WTC11 (cell line): ENCODE measurements around the gene TIMMDC1. TPM values are rescaled to one million over a fixed set of nuclear protein-coding genes. Genes with fewer than 3 reads are reported as not detected.
"Not testable (repeated sequence)": the region's sequence is repeated elsewhere in the genome, so short reads cannot be mapped to it uniquely, and the experiment has no call there.

ENCODE experiments used
- ATAC-seq: fragments of 200-7000 bp; cut with Tn5 transposase; 2 replicates; pipeline ENCODE4 v1.10.0; 2021; ENCODE audit warnings: mild to moderate bottlenecking, moderate library complexity
- CTCF ChIA-PET: fragments of 300-600 bp; sonication (Branson Sonifier 250); formaldehyde crosslinking; loops from one replicate; lab custom pipeline; 2021; ENCODE audit warnings: antibody characterized with exemption; lab: Charles Lee
- POLR2A ChIA-PET: fragments of 350-600 bp; sonication (Branson Sonifier 250); formaldehyde crosslinking; loops from one replicate; lab custom pipeline; 2021; ENCODE audit warnings: antibody characterized with exemption; lab: Charles Lee
- DNase-seq: peaks from one replicate; pipeline ENCODE4 v3.0.0; 2021; ENCODE audit warnings: low spot score
- H3K27ac Mint-ChIP-seq: 2 replicates; pipeline ENCODE4 v1.8.0; 2021; ENCODE audit warnings: mixed read lengths
- H3K27me3 Mint-ChIP-seq: 2 replicates; pipeline ENCODE4 v1.8.0; 2021; ENCODE audit warnings: low read depth, mild to moderate bottlenecking, moderate library complexity, mixed read lengths
- H3K36me3 Mint-ChIP-seq: 2 replicates; pipeline ENCODE4 v1.8.0; 2021; ENCODE audit warnings: mixed read lengths
- H3K4me1 Mint-ChIP-seq: 2 replicates; pipeline ENCODE4 v1.8.0; 2022; ENCODE audit warnings: mixed read lengths
- H3K4me3 Mint-ChIP-seq: 2 replicates; pipeline ENCODE4 v1.8.0; 2021; ENCODE audit warnings: mild to moderate bottlenecking, moderate library complexity, mixed read lengths
- H3K9me3 Mint-ChIP-seq: 2 replicates; pipeline ENCODE4 v1.8.0; 2021; ENCODE audit warnings: mixed read lengths
- ATF1 ChIP-seq: sonication (generic); formaldehyde crosslinking; IDR thresholded peaks from 2 replicates; pipeline ENCODE4 v1.8.1; 2023; ENCODE audit warnings: mild to moderate bottlenecking, moderate library complexity, missing genetic modification reagents
- CREB1 ChIP-seq: sonication (generic); formaldehyde crosslinking; IDR thresholded peaks from 2 replicates; pipeline ENCODE4 v1.8.0; 2023; ENCODE audit warnings: mild to moderate bottlenecking, missing genetic modification reagents
- GABPB1 ChIP-seq: sonication (generic); formaldehyde crosslinking; IDR thresholded peaks from 2 replicates; pipeline ENCODE4 v1.8.1; 2023; ENCODE audit warnings: mild to moderate bottlenecking, missing genetic modification reagents
- GTF2I ChIP-seq: fragments of 250-450 bp; sonication (Bioruptor Pico); conservative IDR thresholded peaks from 2 replicates; pipeline ENCODE4 v1.4.0; 2021; ENCODE audit warnings: mild to moderate bottlenecking
- SMAD3 ChIP-seq: sonication (generic); formaldehyde crosslinking; IDR thresholded peaks from 2 replicates; pipeline ENCODE4 v1.8.0; 2022; ENCODE audit warnings: missing genetic modification reagents, mild to moderate bottlenecking, borderline replicate concordance
- TCF7 ChIP-seq: sonication (generic); formaldehyde crosslinking; IDR thresholded peaks from 2 replicates; pipeline ENCODE4 v1.8.0; 2022; ENCODE audit warnings: mild to moderate bottlenecking, low read depth, missing genetic modification reagents, moderate library complexity
- ZBTB21 ChIP-seq: sonication (generic); formaldehyde crosslinking; IDR thresholded peaks from 2 replicates; pipeline ENCODE4 v1.8.1; 2023; ENCODE audit warnings: mild to moderate bottlenecking, missing genetic modification reagents, borderline replicate concordance
- ZNF232 ChIP-seq: sonication (generic); formaldehyde crosslinking; IDR thresholded peaks from 2 replicates; pipeline ENCODE4 v1.8.0; 2022; ENCODE audit warnings: mild to moderate bottlenecking, missing genetic modification reagents
- ZNF425 ChIP-seq: fragments of 250-450 bp; sonication (Bioruptor Pico); conservative IDR thresholded peaks from 2 replicates; pipeline ENCODE4 v1.9.0; 2021; ENCODE audit warnings: mild to moderate bottlenecking
- ZSCAN18 ChIP-seq: fragments of 250-450 bp; sonication (Bioruptor Pico); IDR thresholded peaks from 2 replicates; pipeline ENCODE4 v2.1.2; 2022; ENCODE audit warnings: mild to moderate bottlenecking, moderate library complexity
- total RNA-seq: library from RNA; stranded (reverse); gene quantifications from 3 replicates; pipeline ENCODE4 v1.2.3, GENCODE V29; 2021
- TF ChIP-seq, protein P1 (sequence below): sonication (generic); formaldehyde crosslinking; IDR thresholded peaks from 2 replicates; pipeline ENCODE4 v1.8.0; 2022; ENCODE audit warnings: missing genetic modification reagents
- TF ChIP-seq, protein P2 (sequence below): sonication (generic); formaldehyde crosslinking; IDR thresholded peaks from 2 replicates; pipeline ENCODE4 v1.8.0; 2023; ENCODE audit warnings: mild to moderate bottlenecking, missing genetic modification reagents
- TF ChIP-seq, protein P3 (sequence below): sonication (generic); formaldehyde crosslinking; IDR thresholded peaks from 2 replicates; pipeline ENCODE4 v1.8.1; 2022; ENCODE audit warnings: low read depth, mild to moderate bottlenecking, moderate library complexity, missing genetic modification reagents, borderline replicate concordance
- TF ChIP-seq, protein P4 (sequence below): sonication (generic); formaldehyde crosslinking; conservative IDR thresholded peaks from 2 replicates; pipeline ENCODE4 v1.8.1; 2022; ENCODE audit warnings: mild to moderate bottlenecking, missing genetic modification reagents
- TF ChIP-seq, protein P5 (sequence below): fragments of 250-450 bp; sonication (Bioruptor Pico); IDR thresholded peaks from 2 replicates; pipeline ENCODE4 v1.9.0; 2021; ENCODE audit warnings: mild to moderate bottlenecking
- TF ChIP-seq, protein P6 (sequence below): fragments of 250-450 bp; sonication (Bioruptor Pico); IDR thresholded peaks from 2 replicates; pipeline ENCODE4 v1.9.0; 2021; ENCODE audit warnings: mild to moderate bottlenecking

The TIMMDC1 gene
- total RNA-seq, 1 experiment from 2014 or later: 114 TPM

- TF ChIP-seq, protein P1, sequence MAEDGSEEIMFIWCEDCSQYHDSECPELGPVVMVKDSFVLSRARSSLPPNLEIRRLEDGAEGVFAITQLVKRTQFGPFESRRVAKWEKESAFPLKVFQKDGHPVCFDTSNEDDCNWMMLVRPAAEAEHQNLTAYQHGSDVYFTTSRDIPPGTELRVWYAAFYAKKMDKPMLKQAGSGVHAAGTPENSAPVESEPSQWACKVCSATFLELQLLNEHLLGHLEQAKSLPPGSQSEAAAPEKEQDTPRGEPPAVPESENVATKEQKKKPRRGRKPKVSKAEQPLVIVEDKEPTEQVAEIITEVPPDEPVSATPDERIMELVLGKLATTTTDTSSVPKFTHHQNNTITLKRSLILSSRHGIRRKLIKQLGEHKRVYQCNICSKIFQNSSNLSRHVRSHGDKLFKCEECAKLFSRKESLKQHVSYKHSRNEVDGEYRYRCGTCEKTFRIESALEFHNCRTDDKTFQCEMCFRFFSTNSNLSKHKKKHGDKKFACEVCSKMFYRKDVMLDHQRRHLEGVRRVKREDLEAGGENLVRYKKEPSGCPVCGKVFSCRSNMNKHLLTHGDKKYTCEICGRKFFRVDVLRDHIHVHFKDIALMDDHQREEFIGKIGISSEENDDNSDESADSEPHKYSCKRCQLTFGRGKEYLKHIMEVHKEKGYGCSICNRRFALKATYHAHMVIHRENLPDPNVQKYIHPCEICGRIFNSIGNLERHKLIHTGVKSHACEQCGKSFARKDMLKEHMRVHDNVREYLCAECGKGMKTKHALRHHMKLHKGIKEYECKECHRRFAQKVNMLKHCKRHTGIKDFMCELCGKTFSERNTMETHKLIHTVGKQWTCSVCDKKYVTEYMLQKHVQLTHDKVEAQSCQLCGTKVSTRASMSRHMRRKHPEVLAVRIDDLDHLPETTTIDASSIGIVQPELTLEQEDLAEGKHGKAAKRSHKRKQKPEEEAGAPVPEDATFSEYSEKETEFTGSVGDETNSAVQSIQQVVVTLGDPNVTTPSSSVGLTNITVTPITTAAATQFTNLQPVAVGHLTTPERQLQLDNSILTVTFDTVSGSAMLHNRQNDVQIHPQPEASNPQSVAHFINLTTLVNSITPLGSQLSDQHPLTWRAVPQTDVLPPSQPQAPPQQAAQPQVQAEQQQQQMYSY (CRISPR knock-in tag): no peak
- TF ChIP-seq GABPB1 (CRISPR knock-in tag) (no peak), GTF2I (no peak), ZSCAN18 (CRISPR knock-in tag) (no peak), ATF1 (CRISPR knock-in tag) (no peak), ZNF232 (no peak)
- TF ChIP-seq, protein P2, sequence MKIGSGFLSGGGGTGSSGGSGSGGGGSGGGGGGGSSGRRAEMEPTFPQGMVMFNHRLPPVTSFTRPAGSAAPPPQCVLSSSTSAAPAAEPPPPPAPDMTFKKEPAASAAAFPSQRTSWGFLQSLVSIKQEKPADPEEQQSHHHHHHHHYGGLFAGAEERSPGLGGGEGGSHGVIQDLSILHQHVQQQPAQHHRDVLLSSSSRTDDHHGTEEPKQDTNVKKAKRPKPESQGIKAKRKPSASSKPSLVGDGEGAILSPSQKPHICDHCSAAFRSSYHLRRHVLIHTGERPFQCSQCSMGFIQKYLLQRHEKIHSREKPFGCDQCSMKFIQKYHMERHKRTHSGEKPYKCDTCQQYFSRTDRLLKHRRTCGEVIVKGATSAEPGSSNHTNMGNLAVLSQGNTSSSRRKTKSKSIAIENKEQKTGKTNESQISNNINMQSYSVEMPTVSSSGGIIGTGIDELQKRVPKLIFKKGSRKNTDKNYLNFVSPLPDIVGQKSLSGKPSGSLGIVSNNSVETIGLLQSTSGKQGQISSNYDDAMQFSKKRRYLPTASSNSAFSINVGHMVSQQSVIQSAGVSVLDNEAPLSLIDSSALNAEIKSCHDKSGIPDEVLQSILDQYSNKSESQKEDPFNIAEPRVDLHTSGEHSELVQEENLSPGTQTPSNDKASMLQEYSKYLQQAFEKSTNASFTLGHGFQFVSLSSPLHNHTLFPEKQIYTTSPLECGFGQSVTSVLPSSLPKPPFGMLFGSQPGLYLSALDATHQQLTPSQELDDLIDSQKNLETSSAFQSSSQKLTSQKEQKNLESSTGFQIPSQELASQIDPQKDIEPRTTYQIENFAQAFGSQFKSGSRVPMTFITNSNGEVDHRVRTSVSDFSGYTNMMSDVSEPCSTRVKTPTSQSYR (CRISPR knock-in tag): no peak
- TF ChIP-seq, protein P3, sequence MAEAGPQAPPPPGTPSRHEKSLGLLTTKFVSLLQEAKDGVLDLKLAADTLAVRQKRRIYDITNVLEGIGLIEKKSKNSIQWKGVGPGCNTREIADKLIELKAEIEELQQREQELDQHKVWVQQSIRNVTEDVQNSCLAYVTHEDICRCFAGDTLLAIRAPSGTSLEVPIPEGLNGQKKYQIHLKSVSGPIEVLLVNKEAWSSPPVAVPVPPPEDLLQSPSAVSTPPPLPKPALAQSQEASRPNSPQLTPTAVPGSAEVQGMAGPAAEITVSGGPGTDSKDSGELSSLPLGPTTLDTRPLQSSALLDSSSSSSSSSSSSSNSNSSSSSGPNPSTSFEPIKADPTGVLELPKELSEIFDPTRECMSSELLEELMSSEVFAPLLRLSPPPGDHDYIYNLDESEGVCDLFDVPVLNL (CRISPR knock-in tag): no peak
Measured at GRCh38 chr3:119562307-119562961, 64.1 kb downstream of the TIMMDC1 start (continued).

DNA sequence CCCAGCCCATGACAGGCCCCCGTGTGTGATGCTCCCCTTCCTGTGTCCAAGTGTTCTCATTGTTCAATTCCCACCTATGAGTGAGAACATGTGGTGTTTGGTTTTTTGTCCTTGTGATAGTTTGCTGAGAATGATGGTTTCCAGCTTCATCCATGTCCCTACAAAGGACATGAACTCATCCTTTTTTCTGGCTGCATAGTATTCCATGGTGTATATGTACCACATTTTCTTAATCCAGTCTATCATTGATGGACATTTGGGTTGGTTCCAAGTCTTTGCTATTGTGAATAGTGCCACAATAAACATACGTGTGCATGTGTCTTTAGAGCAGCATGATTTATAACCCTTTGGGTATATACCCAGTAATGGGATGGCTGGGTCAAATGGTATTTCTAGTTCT is 65.0 kb downstream of the TIMMDC1 start:
- POLR2A ChIA-PET, H3K27ac Mint-ChIP-seq, CTCF ChIA-PET, H3K27me3 Mint-ChIP-seq, H3K36me3 Mint-ChIP-seq, H3K9me3 Mint-ChIP-seq, ATAC-seq, DNase-seq, H3K4me3 Mint-ChIP-seq, H3K4me1 Mint-ChIP-seq: not testable (repeated sequence)

- no peak for DNase-seq
- Mint-ChIP-seq H3K4me3 (no peak overlapping the region), H3K27me3 (peaks cover 6% of the 10 kb centered on the region), H3K4me1 (no peaks in the 10 kb centered on the region), H3K36me3 (no peaks in the 10 kb centered on the region), H3K27ac (no peak overlapping the region), H3K9me3 (peaks cover 5% of the 10 kb centered on the region; the same call in 1 of the 2 replicates)
- ChIA-PET POLR2A (interaction anchor here (0.6 kb wide), 1 partner anchor 70 kb away, joined by 3 read pairs; no protein-coding TSS in a partner anchor), CTCF (interaction anchor here (0.6 kb wide), 1 partner anchor 174 kb away, joined by 3 read pairs; no protein-coding TSS in a partner anchor)
- ATAC-seq: no peak
- TF ChIP-seq SMAD3 (CRISPR knock-in tag) (no peak), CREB1 (no peak), TCF7 (CRISPR knock-in tag) (no peak), ZNF425 (CRISPR knock-in tag) (no peak), ZBTB21 (CRISPR knock-in tag) (no peak)
- TF ChIP-seq, protein P4, sequence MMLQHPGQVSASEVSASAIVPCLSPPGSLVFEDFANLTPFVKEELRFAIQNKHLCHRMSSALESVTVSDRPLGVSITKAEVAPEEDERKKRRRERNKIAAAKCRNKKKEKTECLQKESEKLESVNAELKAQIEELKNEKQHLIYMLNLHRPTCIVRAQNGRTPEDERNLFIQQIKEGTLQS: no peak
- TF ChIP-seq, protein P5, sequence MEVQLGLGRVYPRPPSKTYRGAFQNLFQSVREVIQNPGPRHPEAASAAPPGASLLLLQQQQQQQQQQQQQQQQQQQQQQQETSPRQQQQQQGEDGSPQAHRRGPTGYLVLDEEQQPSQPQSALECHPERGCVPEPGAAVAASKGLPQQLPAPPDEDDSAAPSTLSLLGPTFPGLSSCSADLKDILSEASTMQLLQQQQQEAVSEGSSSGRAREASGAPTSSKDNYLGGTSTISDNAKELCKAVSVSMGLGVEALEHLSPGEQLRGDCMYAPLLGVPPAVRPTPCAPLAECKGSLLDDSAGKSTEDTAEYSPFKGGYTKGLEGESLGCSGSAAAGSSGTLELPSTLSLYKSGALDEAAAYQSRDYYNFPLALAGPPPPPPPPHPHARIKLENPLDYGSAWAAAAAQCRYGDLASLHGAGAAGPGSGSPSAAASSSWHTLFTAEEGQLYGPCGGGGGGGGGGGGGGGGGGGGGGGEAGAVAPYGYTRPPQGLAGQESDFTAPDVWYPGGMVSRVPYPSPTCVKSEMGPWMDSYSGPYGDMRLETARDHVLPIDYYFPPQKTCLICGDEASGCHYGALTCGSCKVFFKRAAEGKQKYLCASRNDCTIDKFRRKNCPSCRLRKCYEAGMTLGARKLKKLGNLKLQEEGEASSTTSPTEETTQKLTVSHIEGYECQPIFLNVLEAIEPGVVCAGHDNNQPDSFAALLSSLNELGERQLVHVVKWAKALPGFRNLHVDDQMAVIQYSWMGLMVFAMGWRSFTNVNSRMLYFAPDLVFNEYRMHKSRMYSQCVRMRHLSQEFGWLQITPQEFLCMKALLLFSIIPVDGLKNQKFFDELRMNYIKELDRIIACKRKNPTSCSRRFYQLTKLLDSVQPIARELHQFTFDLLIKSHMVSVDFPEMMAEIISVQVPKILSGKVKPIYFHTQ: no peak
- TF ChIP-seq, protein P6, sequence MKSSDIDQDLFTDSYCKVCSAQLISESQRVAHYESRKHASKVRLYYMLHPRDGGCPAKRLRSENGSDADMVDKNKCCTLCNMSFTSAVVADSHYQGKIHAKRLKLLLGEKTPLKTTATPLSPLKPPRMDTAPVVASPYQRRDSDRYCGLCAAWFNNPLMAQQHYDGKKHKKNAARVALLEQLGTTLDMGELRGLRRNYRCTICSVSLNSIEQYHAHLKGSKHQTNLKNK: no peak
Measured at GRCh38 chr3:119569156-119569555, 70.8 kb downstream of the TIMMDC1 start.
